Breast epithelium (tissue), 3 donors: ENCODE measurements around the gene MAD1L1.

Experiments
- POLR2AphosphoS5 ChIP-seq, 3 donors: sonication (generic); formaldehyde crosslinking; IDR thresholded peaks; one replicate each; pipeline ENCODE4 v1.6.1; 2017; ENCODE audit warnings: antibody characterized with exemption in 3 of 3
- TF ChIP-seq, protein P1 (sequence below), 3 donors: fragments of 450-650 bp; IDR thresholded peaks; one replicate each; pipeline ENCODE4 v1.5.1; 2016 to 2017; ENCODE audit warnings: antibody characterized with exemption in 3 of 3, mild to moderate bottlenecking in 3 of 3, moderate library complexity in 3 of 3

DNA sequence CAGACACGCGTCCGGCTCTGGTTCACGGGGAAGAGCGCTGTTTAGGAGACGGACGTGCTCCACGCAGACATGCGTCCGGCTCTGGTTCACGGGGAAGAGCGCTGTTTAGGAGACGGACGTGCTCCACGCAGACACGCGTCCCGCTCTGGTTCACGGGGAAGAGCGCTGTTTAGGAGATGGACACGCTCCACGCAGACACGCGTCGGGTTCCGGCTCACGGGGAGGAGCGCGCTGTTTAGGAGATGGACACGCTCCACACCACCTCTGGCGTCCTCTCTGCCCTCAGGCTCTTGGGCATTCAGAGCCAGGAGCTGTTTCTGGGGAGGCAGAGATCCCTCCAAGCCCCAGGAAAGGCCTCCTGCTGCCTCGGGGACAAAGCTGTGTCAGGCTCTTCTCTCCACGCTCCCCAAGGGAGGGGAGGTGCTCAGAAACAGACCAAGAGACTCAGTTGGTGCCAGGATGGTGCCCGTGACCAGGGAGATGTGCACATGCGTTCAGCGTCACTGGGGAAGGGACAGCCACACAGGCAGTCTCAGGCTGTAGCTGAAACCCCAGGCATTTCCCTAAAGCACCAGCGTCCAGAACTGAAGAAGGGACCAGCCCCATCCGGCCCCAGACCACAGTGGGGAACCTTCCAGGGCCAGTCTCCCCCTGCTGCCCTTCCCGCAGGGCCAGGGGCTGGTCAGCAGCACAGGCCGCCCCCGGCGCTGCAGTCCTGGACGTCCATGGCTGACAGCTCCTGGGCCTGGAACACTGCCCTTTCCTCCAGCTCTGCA is 387.0 kb downstream of the MAD1L1 start:
- TF ChIP-seq, protein P1, sequence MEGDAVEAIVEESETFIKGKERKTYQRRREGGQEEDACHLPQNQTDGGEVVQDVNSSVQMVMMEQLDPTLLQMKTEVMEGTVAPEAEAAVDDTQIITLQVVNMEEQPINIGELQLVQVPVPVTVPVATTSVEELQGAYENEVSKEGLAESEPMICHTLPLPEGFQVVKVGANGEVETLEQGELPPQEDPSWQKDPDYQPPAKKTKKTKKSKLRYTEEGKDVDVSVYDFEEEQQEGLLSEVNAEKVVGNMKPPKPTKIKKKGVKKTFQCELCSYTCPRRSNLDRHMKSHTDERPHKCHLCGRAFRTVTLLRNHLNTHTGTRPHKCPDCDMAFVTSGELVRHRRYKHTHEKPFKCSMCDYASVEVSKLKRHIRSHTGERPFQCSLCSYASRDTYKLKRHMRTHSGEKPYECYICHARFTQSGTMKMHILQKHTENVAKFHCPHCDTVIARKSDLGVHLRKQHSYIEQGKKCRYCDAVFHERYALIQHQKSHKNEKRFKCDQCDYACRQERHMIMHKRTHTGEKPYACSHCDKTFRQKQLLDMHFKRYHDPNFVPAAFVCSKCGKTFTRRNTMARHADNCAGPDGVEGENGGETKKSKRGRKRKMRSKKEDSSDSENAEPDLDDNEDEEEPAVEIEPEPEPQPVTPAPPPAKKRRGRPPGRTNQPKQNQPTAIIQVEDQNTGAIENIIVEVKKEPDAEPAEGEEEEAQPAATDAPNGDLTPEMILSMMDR (IDR thresholded peaks at IDR 0.05): no peak
- no peak for TF ChIP-seq POLR2AphosphoS5 (IDR thresholded peaks at IDR 0.05)
